GM23338 (cell line): Measurements from ENCODE around the gene GALNT6. TPM values are rescaled to one million over a fixed set of nuclear protein-coding genes. Genes with fewer than 3 reads are reported as not detected.

ENCODE experiments used
- ATAC-seq: fragments of 200-7000 bp; cut with Tn5 transposase; 3 replicates; pipeline ENCODE4 v1.9.1; 2020
- DNase-seq: peaks from one replicate; pipeline ENCODE4 v3.0.0-alpha.2; 2015; ENCODE audit warnings: low spot score
- H2AFZ ChIP-seq: fragments of 200-600 bp; sonication (generic); 2 replicates; pipeline ENCODE4 v1.8.0; 2016; ENCODE audit warnings: antibody characterized with exemption, mild to moderate bottlenecking, moderate library complexity
- H3F3A ChIP-seq: fragments of 200-600 bp; sonication (generic); replicated peaks from 2 replicates; pipeline ENCODE4 v1.8.0; 2017; ENCODE audit warnings: antibody characterized with exemption, mixed run types, low read depth
- H3K27ac ChIP-seq: fragments of 200-600 bp; sonication (generic); 2 replicates; pipeline ENCODE4 v1.6.1; 2016; ENCODE audit warnings: low read depth
- H3K27me3 ChIP-seq: fragments of 200-600 bp; sonication (generic); 2 replicates; pipeline ENCODE4 v1.8.0; 2016; ENCODE audit warnings: mild to moderate bottlenecking, mixed run types, moderate library complexity; ENCODE audit not compliant: insufficient read depth
- H3K36me3 ChIP-seq: fragments of 200-600 bp; sonication (generic); 2 replicates; pipeline ENCODE4 v1.8.0; 2016; ENCODE audit warnings: mild to moderate bottlenecking; ENCODE audit not compliant: insufficient read depth
- H3K4me1 ChIP-seq: fragments of 200-600 bp; sonication (generic); 2 replicates; pipeline ENCODE4 v1.8.0; 2016; ENCODE audit warnings: mild to moderate bottlenecking, moderate library complexity; ENCODE audit not compliant: insufficient read depth
- H3K4me2 ChIP-seq: fragments of 200-600 bp; sonication (generic); 2 replicates; pipeline ENCODE4 v1.7.1; 2017; ENCODE audit warnings: mixed run types
- H3K4me3 ChIP-seq: fragments of 200-600 bp; sonication (generic); 2 replicates; pipeline ENCODE4 v1.6.1; 2016; ENCODE audit warnings: mixed run types
- H3K79me2 ChIP-seq: fragments of 200-600 bp; sonication (generic); replicated peaks from 2 replicates; pipeline ENCODE4 v1.8.0; 2017; ENCODE audit warnings: mild to moderate bottlenecking; ENCODE audit not compliant: insufficient read depth
- H3K9me2 ChIP-seq: fragments of 200-600 bp; sonication (generic); 2 replicates; pipeline ENCODE4 v1.8.0; 2017; ENCODE audit not compliant: insufficient read depth
- H4K20me1 ChIP-seq: fragments of 200-600 bp; sonication (generic); replicated peaks from 2 replicates; pipeline ENCODE4 v1.8.0; 2017; ENCODE audit warnings: mild to moderate bottlenecking; ENCODE audit not compliant: insufficient read depth
- H3K27ac Mint-ChIP-seq: 2 replicates; pipeline ENCODE4 v1.8.0; 2020; ENCODE audit warnings: inconsistent platforms, mild to moderate bottlenecking, moderate library complexity, mixed read lengths
- H3K27me3 Mint-ChIP-seq: 3 replicates; pipeline ENCODE4 v1.8.0; 2022; ENCODE audit warnings: low read depth, mild to moderate bottlenecking, moderate library complexity, mixed read lengths, inconsistent platforms; ENCODE audit not compliant: insufficient read depth, poor library complexity
- H3K36me3 Mint-ChIP-seq: 3 replicates; pipeline ENCODE4 v1.8.0; 2021; ENCODE audit warnings: low read depth, mild to moderate bottlenecking, inconsistent platforms, moderate library complexity, mixed read lengths
- H3K4me1 Mint-ChIP-seq: 3 replicates; pipeline ENCODE4 v1.8.0; 2020; ENCODE audit warnings: mild to moderate bottlenecking, inconsistent platforms, mixed read lengths
- H3K4me3 Mint-ChIP-seq: 3 replicates; pipeline ENCODE4 v1.8.0; 2021; ENCODE audit warnings: moderate library complexity, mild to moderate bottlenecking, inconsistent platforms, mixed read lengths
- H3K9me3 Mint-ChIP-seq: 3 replicates; pipeline ENCODE4 v1.8.0; 2020; ENCODE audit warnings: moderate library complexity, mild to moderate bottlenecking, inconsistent platforms, mixed read lengths
- CREB1 ChIP-seq: fragments of 250-450 bp; sonication (Bioruptor Pico); IDR thresholded peaks from 2 replicates; pipeline ENCODE4 v1.5.0; 2020; ENCODE audit warnings: low read depth, mild to moderate bottlenecking, moderate library complexity
- EZH2 ChIP-seq: fragments of 200-600 bp; sonication (generic); IDR thresholded peaks from one replicate; pipeline ENCODE4 v1.8.0; 2017; ENCODE audit warnings: antibody characterized with exemption, mild to moderate bottlenecking, low read depth; ENCODE audit not compliant: unreplicated experiment
- EZH2phosphoT487 ChIP-seq: fragments of 200-600 bp; sonication (generic); IDR thresholded peaks from one replicate; pipeline ENCODE4 v1.8.1; 2018; ENCODE audit warnings: antibody characterized with exemption; ENCODE audit not compliant: unreplicated experiment
- JUNB ChIP-seq: IDR thresholded peaks from one replicate; pipeline ENCODE4 v1.6.1; 2016; ENCODE audit warnings: antibody characterized with exemption; ENCODE audit not compliant: unreplicated experiment
- NANOG ChIP-seq: IDR thresholded peaks from 2 replicates; pipeline ENCODE4 v1.6.1; 2016; ENCODE audit warnings: antibody characterized with exemption, borderline replicate concordance
- POLR2AphosphoS5 ChIP-seq: IDR thresholded peaks from 2 replicates; pipeline ENCODE4 v1.6.1; 2016; ENCODE audit warnings: antibody characterized with exemption, low read depth
- STAT1 ChIP-seq: IDR thresholded peaks from one replicate; pipeline ENCODE4 v1.6.1; 2016; ENCODE audit warnings: antibody characterized with exemption; ENCODE audit not compliant: unreplicated experiment
- ZNF114 ChIP-seq: fragments of 250-450 bp; sonication (Bioruptor Pico); IDR thresholded peaks from 2 replicates; pipeline ENCODE4 v1.5.0; 2020; ENCODE audit warnings: mild to moderate bottlenecking, moderate library complexity
- polyA plus RNA-seq: library from polyadenylated mRNA; unstranded; fragments of >200 nt; fragmentation: Nextera tagmentation; extraction: Ambion mirVana; gene quantifications from 2 replicates; pipeline ENCODE4 v1.2.1, GENCODE V29; 2016
- total RNA-seq: library from RNA; depleted of rRNA; stranded (reverse); fragments of >200 nt; shearing (Covaris generic); gene quantifications from 2 replicates; pipeline ENCODE4 v1.2.3, GENCODE V29; 2014
- TF ChIP-seq, protein P1 (sequence below): IDR thresholded peaks from one replicate; pipeline ENCODE4 v1.6.1; 2018; ENCODE audit warnings: antibody characterized with exemption; ENCODE audit not compliant: unreplicated experiment
- TF ChIP-seq, protein P2 (sequence below): fragments of 250-450 bp; sonication (Bioruptor Pico); IDR thresholded peaks from 2 replicates; pipeline ENCODE4 v1.5.0; 2020; ENCODE audit warnings: mild to moderate bottlenecking, moderate library complexity
- TF ChIP-seq, protein P3 (sequence below): IDR thresholded peaks from 2 replicates; pipeline ENCODE4 v1.6.1; 2016; ENCODE audit warnings: antibody characterized with exemption

Gene GALNT6
- total and polyA plus RNA-seq, 2 experiments from 2014 or later = 8.1 to 18.6 TPM

DNA sequence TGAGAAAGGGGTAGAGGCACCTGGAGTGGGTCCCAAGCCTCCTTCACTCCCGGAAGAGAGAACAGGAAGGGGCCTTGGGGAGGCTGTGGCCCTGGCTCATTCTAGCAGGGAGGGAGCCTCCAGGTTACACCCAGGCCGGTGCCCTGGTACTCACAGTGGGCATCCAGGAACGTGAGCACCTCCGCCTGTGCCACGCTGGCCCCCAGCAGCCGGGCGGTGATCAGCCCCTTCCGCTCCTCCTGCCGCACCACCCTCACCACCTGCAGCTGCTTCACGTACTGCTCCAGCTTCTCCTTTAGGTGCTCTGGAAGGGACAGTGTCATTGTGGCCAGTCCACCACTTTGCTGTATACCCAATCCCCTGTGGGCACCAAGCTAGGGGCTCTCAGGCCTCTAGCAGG, 25.9 kb downstream of the GALNT6 start:
- Mint-ChIP-seq H3K27ac (no peak overlapping the region), H3K36me3 (peaks cover 3% of the 10 kb centered on the region; the same call in 2 of the 3 replicates), H3K9me3 (no peaks in the 10 kb centered on the region), H3K4me1 (peaks cover 14% of the 10 kb centered on the region), H3K27me3 (peaks cover 4% of the 10 kb centered on the region), H3K4me3 (no peak overlapping the region)
- H3K4me2 ChIP-seq = no peak overlapping the region
- H3F3A ChIP-seq = 0 out of 2 replicates have a peak, but pooled peaks cover 2% of the 10 kb centered on the region
- no peaks in the 10 kb centered on the region; the same call in 1 of the 2 replicates for H4K20me1 ChIP-seq
- no peaks in the 10 kb centered on the region for H3K9me2 ChIP-seq
- H3K4me1 ChIP-seq = no peaks in the 10 kb centered on the region
- TF ChIP-seq ZNF114 (CRISPR knock-in tag) (no peak), NANOG (no peak), JUNB (no peak), EZH2 (no peak)
- H2AFZ ChIP-seq = no peak overlapping the region
- H3K79me2 ChIP-seq = no peaks in the 10 kb centered on the region
- H3K27me3 ChIP-seq = no peaks in the 10 kb centered on the region
- ATAC-seq = no peak
- DNase-seq = no peak
- H3K27ac ChIP-seq = no peak overlapping the region
- no peaks in the 10 kb centered on the region for H3K36me3 ChIP-seq
- no peak overlapping the region for H3K4me3 ChIP-seq

DNA sequence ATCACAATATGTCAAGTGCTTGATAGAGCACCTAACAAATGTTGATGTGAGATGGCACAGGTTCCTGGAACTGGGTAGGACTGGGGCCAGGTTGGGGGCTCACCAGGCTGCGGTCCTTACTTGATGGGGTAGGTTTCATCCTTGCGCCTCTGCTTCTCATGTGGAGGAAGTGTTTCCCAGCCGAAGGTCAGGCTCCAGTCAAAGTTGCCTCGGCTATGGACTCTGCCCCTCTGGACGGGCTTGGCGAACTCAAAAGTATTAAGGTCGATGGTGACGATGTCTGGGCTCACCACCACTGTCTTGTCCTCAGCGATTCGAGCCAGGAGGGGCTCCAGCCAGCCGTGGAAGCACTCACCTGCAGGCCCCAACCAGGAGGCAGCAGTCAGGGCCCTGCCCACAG, 27.2 kb downstream of the GALNT6 start:
- DNase-seq (no peak), ATAC-seq (no peak)
- H3K36me3 ChIP-seq = no peaks in the 10 kb centered on the region
- H3K4me1 ChIP-seq = no peaks in the 10 kb centered on the region
- no peaks in the 10 kb centered on the region for H3K79me2 ChIP-seq
- no peaks in the 10 kb centered on the region; the same call in 1 of the 2 replicates for H4K20me1 ChIP-seq
- Mint-ChIP-seq H3K36me3 (peaks cover 6% of the 10 kb centered on the region; the same call in 2 of the 3 replicates), H3K4me1 (peaks cover 6% of the 10 kb centered on the region; the same call in 2 of the 3 replicates), H3K9me3 (no peaks in the 10 kb centered on the region), H3K4me3 (no peak overlapping the region), H3K27me3 (peaks cover 4% of the 10 kb centered on the region), H3K27ac (no peak overlapping the region)
- H3K27ac ChIP-seq = no peak overlapping the region
- no peak overlapping the region for H3K4me2 ChIP-seq
- TF ChIP-seq, protein P1, sequence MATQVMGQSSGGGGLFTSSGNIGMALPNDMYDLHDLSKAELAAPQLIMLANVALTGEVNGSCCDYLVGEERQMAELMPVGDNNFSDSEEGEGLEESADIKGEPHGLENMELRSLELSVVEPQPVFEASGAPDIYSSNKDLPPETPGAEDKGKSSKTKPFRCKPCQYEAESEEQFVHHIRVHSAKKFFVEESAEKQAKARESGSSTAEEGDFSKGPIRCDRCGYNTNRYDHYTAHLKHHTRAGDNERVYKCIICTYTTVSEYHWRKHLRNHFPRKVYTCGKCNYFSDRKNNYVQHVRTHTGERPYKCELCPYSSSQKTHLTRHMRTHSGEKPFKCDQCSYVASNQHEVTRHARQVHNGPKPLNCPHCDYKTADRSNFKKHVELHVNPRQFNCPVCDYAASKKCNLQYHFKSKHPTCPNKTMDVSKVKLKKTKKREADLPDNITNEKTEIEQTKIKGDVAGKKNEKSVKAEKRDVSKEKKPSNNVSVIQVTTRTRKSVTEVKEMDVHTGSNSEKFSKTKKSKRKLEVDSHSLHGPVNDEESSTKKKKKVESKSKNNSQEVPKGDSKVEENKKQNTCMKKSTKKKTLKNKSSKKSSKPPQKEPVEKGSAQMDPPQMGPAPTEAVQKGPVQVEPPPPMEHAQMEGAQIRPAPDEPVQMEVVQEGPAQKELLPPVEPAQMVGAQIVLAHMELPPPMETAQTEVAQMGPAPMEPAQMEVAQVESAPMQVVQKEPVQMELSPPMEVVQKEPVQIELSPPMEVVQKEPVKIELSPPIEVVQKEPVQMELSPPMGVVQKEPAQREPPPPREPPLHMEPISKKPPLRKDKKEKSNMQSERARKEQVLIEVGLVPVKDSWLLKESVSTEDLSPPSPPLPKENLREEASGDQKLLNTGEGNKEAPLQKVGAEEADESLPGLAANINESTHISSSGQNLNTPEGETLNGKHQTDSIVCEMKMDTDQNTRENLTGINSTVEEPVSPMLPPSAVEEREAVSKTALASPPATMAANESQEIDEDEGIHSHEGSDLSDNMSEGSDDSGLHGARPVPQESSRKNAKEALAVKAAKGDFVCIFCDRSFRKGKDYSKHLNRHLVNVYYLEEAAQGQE = no peak
- TF ChIP-seq CREB1 (CRISPR knock-in tag) (no peak), JUNB (no peak), EZH2phosphoT487 (no peak), STAT1 (no peak), NANOG (no peak), POLR2AphosphoS5 (no peak), EZH2 (no peak), ZNF114 (CRISPR knock-in tag) (no peak)
- TF ChIP-seq, protein P2, sequence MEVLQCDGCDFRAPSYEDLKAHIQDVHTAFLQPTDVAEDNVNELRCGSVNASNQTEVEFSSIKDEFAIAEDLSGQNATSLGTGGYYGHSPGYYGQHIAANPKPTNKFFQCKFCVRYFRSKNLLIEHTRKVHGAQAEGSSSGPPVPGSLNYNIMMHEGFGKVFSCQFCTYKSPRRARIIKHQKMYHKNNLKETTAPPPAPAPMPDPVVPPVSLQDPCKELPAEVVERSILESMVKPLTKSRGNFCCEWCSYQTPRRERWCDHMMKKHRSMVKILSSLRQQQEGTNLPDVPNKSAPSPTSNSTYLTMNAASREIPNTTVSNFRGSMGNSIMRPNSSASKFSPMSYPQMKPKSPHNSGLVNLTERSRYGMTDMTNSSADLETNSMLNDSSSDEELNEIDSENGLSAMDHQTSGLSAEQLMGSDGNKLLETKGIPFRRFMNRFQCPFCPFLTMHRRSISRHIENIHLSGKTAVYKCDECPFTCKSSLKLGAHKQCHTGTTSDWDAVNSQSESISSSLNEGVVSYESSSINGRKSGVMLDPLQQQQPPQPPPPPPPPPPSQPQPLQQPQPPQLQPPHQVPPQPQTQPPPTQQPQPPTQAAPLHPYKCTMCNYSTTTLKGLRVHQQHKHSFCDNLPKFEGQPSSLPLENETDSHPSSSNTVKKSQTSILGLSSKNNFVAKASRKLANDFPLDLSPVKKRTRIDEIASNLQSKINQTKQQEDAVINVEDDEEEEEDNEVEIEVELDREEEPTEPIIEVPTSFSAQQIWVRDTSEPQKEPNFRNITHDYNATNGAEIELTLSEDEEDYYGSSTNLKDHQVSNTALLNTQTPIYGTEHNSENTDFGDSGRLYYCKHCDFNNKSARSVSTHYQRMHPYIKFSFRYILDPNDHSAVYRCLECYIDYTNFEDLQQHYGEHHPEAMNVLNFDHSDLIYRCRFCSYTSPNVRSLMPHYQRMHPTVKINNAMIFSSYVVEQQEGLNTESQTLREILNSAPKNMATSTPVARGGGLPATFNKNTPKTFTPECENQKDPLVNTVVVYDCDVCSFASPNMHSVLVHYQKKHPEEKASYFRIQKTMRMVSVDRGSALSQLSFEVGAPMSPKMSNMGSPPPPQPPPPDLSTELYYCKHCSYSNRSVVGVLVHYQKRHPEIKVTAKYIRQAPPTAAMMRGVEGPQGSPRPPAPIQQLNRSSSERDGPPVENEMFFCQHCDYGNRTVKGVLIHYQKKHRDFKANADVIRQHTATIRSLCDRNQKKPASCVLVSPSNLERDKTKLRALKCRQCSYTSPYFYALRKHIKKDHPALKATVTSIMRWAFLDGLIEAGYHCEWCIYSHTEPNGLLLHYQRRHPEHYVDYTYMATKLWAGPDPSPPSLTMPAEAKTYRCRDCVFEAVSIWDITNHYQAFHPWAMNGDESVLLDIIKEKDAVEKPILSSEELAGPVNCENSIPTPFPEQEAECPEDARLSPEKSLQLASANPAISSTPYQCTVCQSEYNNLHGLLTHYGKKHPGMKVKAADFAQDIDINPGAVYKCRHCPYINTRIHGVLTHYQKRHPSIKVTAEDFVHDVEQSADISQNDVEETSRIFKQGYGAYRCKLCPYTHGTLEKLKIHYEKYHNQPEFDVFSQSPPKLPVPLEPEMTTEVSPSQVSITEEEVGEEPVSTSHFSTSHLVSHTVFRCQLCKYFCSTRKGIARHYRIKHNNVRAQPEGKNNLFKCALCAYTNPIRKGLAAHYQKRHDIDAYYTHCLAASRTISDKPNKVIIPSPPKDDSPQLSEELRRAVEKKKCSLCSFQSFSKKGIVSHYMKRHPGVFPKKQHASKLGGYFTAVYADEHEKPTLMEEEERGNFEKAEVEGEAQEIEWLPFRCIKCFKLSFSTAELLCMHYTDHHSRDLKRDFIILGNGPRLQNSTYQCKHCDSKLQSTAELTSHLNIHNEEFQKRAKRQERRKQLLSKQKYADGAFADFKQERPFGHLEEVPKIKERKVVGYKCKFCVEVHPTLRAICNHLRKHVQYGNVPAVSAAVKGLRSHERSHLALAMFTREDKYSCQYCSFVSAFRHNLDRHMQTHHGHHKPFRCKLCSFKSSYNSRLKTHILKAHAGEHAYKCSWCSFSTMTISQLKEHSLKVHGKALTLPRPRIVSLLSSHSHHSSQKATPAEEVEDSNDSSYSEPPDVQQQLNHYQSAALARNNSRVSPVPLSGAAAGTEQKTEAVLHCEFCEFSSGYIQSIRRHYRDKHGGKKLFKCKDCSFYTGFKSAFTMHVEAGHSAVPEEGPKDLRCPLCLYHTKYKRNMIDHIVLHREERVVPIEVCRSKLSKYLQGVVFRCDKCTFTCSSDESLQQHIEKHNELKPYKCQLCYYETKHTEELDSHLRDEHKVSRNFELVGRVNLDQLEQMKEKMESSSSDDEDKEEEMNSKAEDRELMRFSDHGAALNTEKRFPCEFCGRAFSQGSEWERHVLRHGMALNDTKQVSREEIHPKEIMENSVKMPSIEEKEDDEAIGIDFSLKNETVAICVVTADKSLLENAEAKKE (CRISPR knock-in tag) = no peak
- TF ChIP-seq, protein P3, sequence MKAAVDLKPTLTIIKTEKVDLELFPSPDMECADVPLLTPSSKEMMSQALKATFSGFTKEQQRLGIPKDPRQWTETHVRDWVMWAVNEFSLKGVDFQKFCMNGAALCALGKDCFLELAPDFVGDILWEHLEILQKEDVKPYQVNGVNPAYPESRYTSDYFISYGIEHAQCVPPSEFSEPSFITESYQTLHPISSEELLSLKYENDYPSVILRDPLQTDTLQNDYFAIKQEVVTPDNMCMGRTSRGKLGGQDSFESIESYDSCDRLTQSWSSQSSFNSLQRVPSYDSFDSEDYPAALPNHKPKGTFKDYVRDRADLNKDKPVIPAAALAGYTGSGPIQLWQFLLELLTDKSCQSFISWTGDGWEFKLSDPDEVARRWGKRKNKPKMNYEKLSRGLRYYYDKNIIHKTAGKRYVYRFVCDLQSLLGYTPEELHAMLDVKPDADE = no peak
- H2AFZ ChIP-seq = no peak overlapping the region
- H3K4me3 ChIP-seq = no peak overlapping the region
- H3K27me3 ChIP-seq = no peaks in the 10 kb centered on the region
- H3F3A ChIP-seq = 0 out of 2 replicates have a peak, but pooled peaks cover 1% of the 10 kb centered on the region
- H3K9me2 ChIP-seq = no peaks in the 10 kb centered on the region
